Lung (tissue), 12 donors: ENCODE measurements around the gene ADGRA1. TPM values are rescaled to one million over a fixed set of nuclear protein-coding genes. Genes with fewer than 3 reads are reported as not detected.

Experiments used
- ATAC-seq: fragments of 200-7000 bp; cut with Tn5 transposase; one replicate; pipeline ENCODE4 v1.9.1; 2020; ENCODE audit warnings: moderate number of reproducible peaks; ENCODE audit not compliant: insufficient read depth, low FRiP score
- DNase-seq, 3 donors: peaks; one replicate each; pipeline ENCODE4 v3.0.0-alpha.2; 2013 to 2017
- H3K27ac ChIP-seq, 2 donors: one replicate each; pipeline ENCODE4 v1.5.1; 2013; ENCODE audit warnings: mild to moderate bottlenecking in 2 of 2, moderate library complexity in 2 of 2, control low read depth in 1 of 2, inconsistent platforms in 1 of 2, low read depth in 1 of 2, low read length in 1 of 2
- H3K27me3 ChIP-seq, 3 donors: one replicate each; pipeline ENCODE4 v1.5.1; 2013; ENCODE audit warnings: low read length in 2 of 3; ENCODE audit not compliant: control insufficient read depth in 3 of 3, insufficient read depth in 3 of 3
- H3K36me3 ChIP-seq, 4 donors: one replicate each; pipeline ENCODE4 v1.5.1; 2013; ENCODE audit warnings: low read length in 4 of 4, mild to moderate bottlenecking in 1 of 4, moderate library complexity in 1 of 4; ENCODE audit not compliant: control insufficient read depth in 4 of 4, insufficient read depth in 4 of 4
- H3K4me1 ChIP-seq, 5 donors: one replicate each; pipeline ENCODE4 v1.5.1; 2013; ENCODE audit warnings: low read length in 5 of 5, mild to moderate bottlenecking in 2 of 5, moderate library complexity in 1 of 5; ENCODE audit not compliant: control insufficient read depth in 5 of 5, insufficient read depth in 5 of 5
- H3K4me3 ChIP-seq: one replicate; pipeline ENCODE4 v1.5.1; 2013; ENCODE audit warnings: mild to moderate bottlenecking, control low read depth, moderate library complexity
- H3K9ac ChIP-seq, 2 donors: one replicate each; pipeline ENCODE4 v1.5.1; 2013; ENCODE audit warnings: low read length in 2 of 2, control low read depth in 1 of 2; ENCODE audit not compliant: insufficient read depth in 1 of 2
- H3K9me3 ChIP-seq, 4 donors: one replicate each; pipeline ENCODE4 v1.5.1; 2013; ENCODE audit warnings: low read length in 3 of 4, mild to moderate bottlenecking in 1 of 4, moderate library complexity in 1 of 4; ENCODE audit not compliant: control insufficient read depth in 4 of 4, insufficient read depth in 3 of 4
- CTCF ChIP-seq: IDR thresholded peaks from 2 replicates; pipeline ENCODE4 v1.5.1; 2012; ENCODE audit warnings: mild to moderate bottlenecking; ENCODE audit errors: control extremely low read depth, extremely low read depth
- WGBS, 2 donors: extraction: QIAGEN DNeasy Blood & Tissue Kit; methylation state at CpG; one replicate each; pipeline ENCODE4 v1.1.7; 2013; 5-methylcytosine and 5-hydroxymethylcytosine counted together
- polyA plus RNA-seq, 2 donors: library from polyadenylated mRNA; stranded (reverse); fragments of 200-250 nt; gene quantifications; one replicate each; pipeline ENCODE4 v1.2.1, GENCODE V29; 2013
- total RNA-seq, 2 donors: library from RNA; depleted of rRNA in 1 of 2; stranded (reverse); fragments of >200 nt in 1 of 2; gene quantifications; one replicate each; pipeline ENCODE4 v1.2.1, GENCODE V29; 2014 to 2021
- donor health status: control.
- donor health status: control.
- donor health status: Bipolar disorder and iron deficiency.
- donor health status: healthy.
- donor health status: DM: yes; HTN: yes; CAD: no.

ADGRA1 gene
- total and polyA plus RNA-seq, 4 donors: 0.05 to 1.3 (median 0.20) TPM

GRCh38 chr10:133168617-133169031 lies 80.9 kb downstream of the ADGRA1 start:
- WGBS, 2 donors: 83 to 91% methylated on average over 14 of the region's 14 CpGs
- Histone ChIP-seq H3K9me3 (peaks cover 0 to 3% (median 0%) of the 10 kb centered on the region in 4 donors), H3K9ac (no peak overlapping the region), H3K27ac (no peak overlapping the region), H3K4me1 (peaks cover 0 to 11% (median 3%) of the 10 kb centered on the region in 5 donors), H3K36me3 (no peaks in the 10 kb centered on the region), H3K4me3 (no peak overlapping the region), H3K27me3 (no peaks in the 10 kb centered on the region)
- no peak for ATAC-seq
- TF ChIP-seq CTCF: no peak
- DNase-seq: no peak

DNA sequence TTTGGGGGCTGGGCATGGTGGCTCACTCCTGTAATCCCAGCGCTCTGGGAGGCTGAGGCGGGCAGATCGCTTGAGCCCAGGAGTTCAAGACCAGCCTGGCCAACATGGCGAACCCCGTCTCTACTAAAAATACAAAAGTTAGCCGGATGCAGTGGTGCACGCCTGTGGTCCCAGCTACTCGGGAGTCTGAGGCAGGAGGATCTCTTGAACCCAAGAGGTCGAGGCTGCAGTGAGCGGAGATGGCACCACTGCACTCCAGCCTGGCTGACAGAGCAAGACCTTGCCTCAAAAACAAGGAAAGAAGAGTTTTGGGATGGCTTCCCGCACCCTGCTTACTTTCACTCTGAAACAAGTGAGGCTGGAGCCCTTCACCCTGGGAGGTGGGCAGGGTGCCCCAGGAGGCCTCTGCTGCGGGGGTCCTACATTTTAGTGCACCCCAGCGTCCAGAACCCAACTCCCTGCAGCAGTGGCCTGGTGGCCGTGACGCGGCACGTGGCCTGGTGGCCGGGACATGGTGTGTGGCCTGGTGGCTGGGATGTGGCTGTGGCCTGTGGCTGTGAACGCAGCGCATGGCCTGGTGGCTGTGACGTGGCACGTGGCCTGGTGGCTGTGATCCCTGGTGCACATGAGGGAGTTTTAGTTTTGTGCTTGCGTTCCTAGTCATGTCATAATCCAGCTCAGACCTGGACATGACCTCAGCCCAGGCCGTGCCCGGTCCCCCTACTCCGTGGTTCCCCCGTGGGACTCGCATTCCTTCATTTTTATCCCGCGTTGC lies 81.6 kb downstream of the ADGRA1 start:
- Histone ChIP-seq H3K9ac (no peak overlapping the region), H3K36me3 (no peaks in the 10 kb centered on the region), H3K27me3 (no peaks in the 10 kb centered on the region), H3K4me1 (peaks cover 0 to 11% (median 0%) of the 10 kb centered on the region in 5 donors), H3K9me3 (peaks cover 0 to 3% (median 0%) of the 10 kb centered on the region in 4 donors), H3K4me3 (no peak overlapping the region), H3K27ac (no peak overlapping the region)
- DNase-seq (no peak), ATAC-seq (no peak)
- 94 to 96% methylated on average over 30 of the region's 30 CpGs for WGBS, 2 donors
- TF ChIP-seq CTCF: no peak

GRCh38 chr10:133170092-133170491 lies 82.4 kb downstream of the ADGRA1 start:
- no peak for ATAC-seq
- H3K27ac ChIP-seq: no peak overlapping the region
- H3K4me1 ChIP-seq: peaks cover 0 to 11% (median 0%) of the 10 kb centered on the region in 5 donors
- no peaks in the 10 kb centered on the region for H3K36me3 ChIP-seq
- no peaks in the 10 kb centered on the region for H3K27me3 ChIP-seq
- H3K4me3 ChIP-seq: no peak overlapping the region
- 68 to 82% methylated on average over 17 of the region's 17 CpGs for WGBS, 2 donors
- no peak for DNase-seq
- H3K9ac ChIP-seq: no peak overlapping the region
- H3K9me3 ChIP-seq: peaks cover 0 to 3% (median 0%) of the 10 kb centered on the region in 4 donors
- TF ChIP-seq CTCF: no peak
